Tibial artery (tissue), 4 donors: ENCODE results near the gene GLIS1.

ENCODE experiments used
- DNase-seq, 2 donors: peaks; one replicate each; pipeline ENCODE4 v3.0.0-alpha.2; 2019
- H3K27ac ChIP-seq, 2 donors: fragments of 200-600 bp; sonication (generic) in 1 of 2; 1 replicate in 1 of 2; 2 replicates in 1 of 2; pipeline ENCODE4 v1.5.1; 2018 to 2019; ENCODE audit warnings: mild to moderate bottlenecking in 1 of 2
- H3K27me3 ChIP-seq, 2 donors: fragments of 200-600 bp; sonication (generic) in 1 of 2; one replicate each; pipeline versions ENCODE4 v1.5.1 to v1.6.0; 2016 to 2019
- H3K36me3 ChIP-seq, 3 donors: fragments of 200-600 bp; sonication (generic) in 2 of 3; one replicate each; pipeline ENCODE4 v1.5.1; 2016 to 2019; ENCODE audit warnings: mild to moderate bottlenecking in 2 of 3
- H3K4me1 ChIP-seq, 4 donors: fragments of 200-600 bp; sonication (generic) in 2 of 4; 1 replicate in 3 of 4; 2 replicates in 1 of 4; pipeline ENCODE4 v1.5.1; 2016 to 2019
- H3K4me3 ChIP-seq, 2 donors: fragments of 200-600 bp; sonication (generic) in 1 of 2; 1 replicate in 1 of 2; 2 replicates in 1 of 2; pipeline ENCODE4 v1.5.1; 2018 to 2019; ENCODE audit warnings: mild to moderate bottlenecking in 2 of 2
- H3K9me3 ChIP-seq, 3 donors: fragments of 200-600 bp; sonication (generic) in 1 of 3; one replicate each; pipeline ENCODE4 v1.5.1; 2016 to 2019
- CTCF ChIP-seq, 2 experiments: fragments of 200-600 bp in 1 of 2; fragments of 450-650 bp in 1 of 2; IDR thresholded peaks; one replicate each; pipeline ENCODE4 v1.5.1; 2017 to 2019; ENCODE audit warnings: antibody characterized with exemption in 2 of 2, mild to moderate bottlenecking in 1 of 2, moderate library complexity in 1 of 2
- intact Hi-C: fragments of 100-400 bp; cut with DNase I; formaldehyde crosslinking; loops from one replicate; pipeline ENCODE4 v1.15.0; 2023; ENCODE audit warnings: low total_unique reads

The GLIS1 gene

GRCh38 chr1:53509775-53510174 lies 229.2 kb downstream of the GLIS1 start:
- H3K27me3 ChIP-seq: no peaks in the 10 kb centered on the region
- no peak for TF ChIP-seq CTCF (IDR thresholded peaks at IDR 0.05)
- H3K9me3 ChIP-seq: no peaks in the 10 kb centered on the region
- intact Hi-C loops: no loop called here
- H3K4me3 ChIP-seq: no peak overlapping the region
- H3K27ac ChIP-seq: no peak overlapping the region
- H3K36me3 ChIP-seq: no peaks in the 10 kb centered on the region
- peaks cover 0 to 27% (median 20%) of the 10 kb centered on the region in 4 donors for H3K4me1 ChIP-seq
- DNase-seq: no peak

GRCh38 chr1:53508991-53509666 lies 229.8 kb downstream of the GLIS1 start:
- intact Hi-C loops: no loop called here
- Histone ChIP-seq H3K4me3 (no peak overlapping the region), H3K9me3 (no peaks in the 10 kb centered on the region), H3K27ac (no peak overlapping the region), H3K36me3 (no peaks in the 10 kb centered on the region), H3K4me1 (peaks cover 0 to 27% (median 20%) of the 10 kb centered on the region in 4 donors), H3K27me3 (no peaks in the 10 kb centered on the region)
- TF ChIP-seq CTCF (IDR thresholded peaks at IDR 0.05): no peak
- no peak for DNase-seq

GRCh38 chr1:53508056-53508990 lies 230.6 kb downstream of the GLIS1 start:
- Histone ChIP-seq H3K4me1 (peaks cover 0 to 27% (median 20%) of the 10 kb centered on the region in 4 donors), H3K9me3 (no peaks in the 10 kb centered on the region), H3K4me3 (no peak overlapping the region), H3K27me3 (no peaks in the 10 kb centered on the region), H3K27ac (no peak overlapping the region), H3K36me3 (no peaks in the 10 kb centered on the region)
- TF ChIP-seq CTCF (IDR thresholded peaks at IDR 0.05): no peak
- DNase-seq: no peak
- intact Hi-C loops: no loop called here

GRCh38 chr1:53507116-53507820 lies 231.7 kb downstream of the GLIS1 start:
- no peak for DNase-seq
- H3K4me1 ChIP-seq: peaks cover 0 to 17% (median 15%) of the 10 kb centered on the region in 4 donors
- H3K27ac ChIP-seq: no peak overlapping the region
- H3K4me3 ChIP-seq: no peak overlapping the region
- no peaks in the 10 kb centered on the region for H3K36me3 ChIP-seq
- H3K27me3 ChIP-seq: no peaks in the 10 kb centered on the region
- no peaks in the 10 kb centered on the region for H3K9me3 ChIP-seq
- intact Hi-C loops: no loop called here
- TF ChIP-seq CTCF (IDR thresholded peaks at IDR 0.05): no peak

- TF ChIP-seq CTCF (IDR thresholded peaks at IDR 0.05): no peak
- Histone ChIP-seq H3K4me3 (no peak overlapping the region), H3K4me1 (peaks cover 0 to 10% (median 7%) of the 10 kb centered on the region in 4 donors), H3K27me3 (peaks cover 0 to 5% of the 10 kb centered on the region in 2 donors), H3K9me3 (no peaks in the 10 kb centered on the region), H3K27ac (no peak overlapping the region), H3K36me3 (no peaks in the 10 kb centered on the region)
- intact Hi-C loops: no loop called here
- DNase-seq: no peak
Measured at GRCh38 chr1:53506355-53507050, 232.5 kb downstream of the GLIS1 start.
